Caco-2 (cell line): ENCODE measurements around the gene CHMP6. TPM values are rescaled to one million over a fixed set of nuclear protein-coding genes. Genes with fewer than 3 reads are reported as not detected.

Experiments used
- BruUV-seq: library from RNA; stranded (reverse); fragments of 400-500 nt; replicated peaks from 2 replicates; lab custom pipeline; 2021; lab: Mats Ljungman, UMichigan
- CTCF ChIA-PET: fragments of 300-600 bp; sonication (Branson Sonifier 250); formaldehyde crosslinking; loops from one replicate; lab custom pipeline; 2022; ENCODE audit warnings: antibody characterized with exemption; lab: Charles Lee
- POLR2A ChIA-PET: fragments of 300-600 bp; sonication (Branson Sonifier 250); formaldehyde crosslinking; loops from one replicate; lab custom pipeline; 2022; ENCODE audit warnings: antibody characterized with exemption; lab: Charles Lee
- DNase-seq, 2 experiments: peaks; one replicate each; pipeline versions ENCODE4 v3.0.0 to v3.0.0-alpha.2; 2020 to 2022
- H3K27me3 ChIP-seq: replicated peaks from 2 replicates; pipeline ENCODE4 v1.6.0; 2011; ENCODE audit warnings: low read length; ENCODE audit not compliant: control insufficient read depth, insufficient read depth
- H3K36me3 ChIP-seq: 2 replicates; pipeline ENCODE4 v1.5.1; 2011; ENCODE audit warnings: low read length; ENCODE audit not compliant: control insufficient read depth, insufficient read depth
- H3K4me1 ChIP-seq: fragments of 250-450 bp; sonication (Bioruptor Pico); 2 replicates; pipeline ENCODE4 v1.5.1; 2020; ENCODE audit warnings: mild to moderate bottlenecking
- H3K4me3 ChIP-seq: 2 replicates; pipeline ENCODE4 v1.5.1; 2011; ENCODE audit warnings: low read depth, mild to moderate bottlenecking, control low read depth, low read length
- H3K9me3 ChIP-seq: fragments of 250-450 bp; sonication (Bioruptor Pico); 2 replicates; pipeline ENCODE4 v1.5.1; 2020; ENCODE audit warnings: mild to moderate bottlenecking, moderate library complexity
- H3K27ac Mint-ChIP-seq: one replicate; pipeline ENCODE4 v1.8.0; 2022; ENCODE audit warnings: mixed read lengths; ENCODE audit not compliant: unreplicated experiment
- H3K27me3 Mint-ChIP-seq: one replicate; pipeline ENCODE4 v1.8.0; 2022; ENCODE audit warnings: mixed read lengths; ENCODE audit not compliant: insufficient read depth, unreplicated experiment
- H3K36me3 Mint-ChIP-seq: one replicate; pipeline ENCODE4 v1.8.0; 2022; ENCODE audit warnings: mild to moderate bottlenecking, mixed read lengths; ENCODE audit not compliant: insufficient read depth, unreplicated experiment
- H3K4me1 Mint-ChIP-seq: one replicate; pipeline ENCODE4 v1.8.0; 2022; ENCODE audit warnings: low read depth, mixed read lengths; ENCODE audit not compliant: unreplicated experiment
- H3K4me3 Mint-ChIP-seq: one replicate; pipeline ENCODE4 v1.8.0; 2022; ENCODE audit warnings: mild to moderate bottlenecking, moderate library complexity, mixed read lengths; ENCODE audit not compliant: unreplicated experiment
- H3K9me3 Mint-ChIP-seq: one replicate; pipeline ENCODE4 v1.8.0; 2022; ENCODE audit warnings: mixed read lengths; ENCODE audit not compliant: unreplicated experiment
- CTCF ChIP-seq, 2 experiments: fragments of 200-600 bp in 1 of 2; IDR thresholded peaks; 1 replicate in 1 of 2; 2 replicates in 1 of 2; pipeline versions ENCODE4 v1.5.1 to v1.8.0; 2011 to 2022; ENCODE audit warnings: antibody characterized with exemption in 1 of 2, control low read depth in 1 of 2, inconsistent platforms in 1 of 2, low read depth in 1 of 2, low read length in 1 of 2, mild to moderate bottlenecking in 1 of 2, moderate library complexity in 1 of 2; ENCODE audit not compliant: insufficient read depth in 1 of 2, severe bottlenecking in 1 of 2, unreplicated experiment in 1 of 2
- intact Hi-C: fragments of 100-400 bp; cut with micrococcal nuclease; formaldehyde crosslinking; loops from one replicate; pipeline ENCODE4 v1.10.0; 2022; ENCODE audit not compliant: unreplicated experiment
- total RNA-seq: library from RNA; stranded (reverse); gene quantifications from 2 replicates; pipeline ENCODE4 v1.2.3, GENCODE V29; 2022

The CHMP6 gene
- total RNA-seq, 1 experiment from 2014 or later = 23.2 TPM

DNA sequence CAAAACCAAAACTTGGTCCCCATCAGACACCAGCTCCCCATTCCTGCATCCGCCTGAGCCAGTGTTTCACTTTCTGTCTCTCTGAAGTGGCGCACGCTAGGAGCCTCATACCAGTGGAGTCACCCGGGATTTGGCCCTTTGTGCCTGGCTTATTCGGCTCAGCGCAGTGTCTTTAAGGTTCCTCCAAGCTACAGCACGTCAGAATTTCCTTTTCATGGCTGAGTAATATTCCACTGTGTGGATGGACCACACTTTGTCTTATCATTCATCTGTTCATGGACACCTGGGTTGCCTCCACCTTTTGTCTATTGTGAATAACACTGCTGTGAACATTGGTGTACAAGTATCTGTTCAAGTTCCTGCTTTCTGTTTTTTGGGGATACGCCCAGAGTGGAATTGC is 45.2 kb upstream of the CHMP6 start:
- Histone ChIP-seq H3K4me3 (no peak overlapping the region), H3K36me3 (no peaks in the 10 kb centered on the region; the same call in 1 of the 2 replicates), H3K27me3 (no peaks in the 10 kb centered on the region), H3K9me3 (no peaks in the 10 kb centered on the region), H3K4me1 (no peaks in the 10 kb centered on the region)
- Mint-ChIP-seq H3K27ac (no peak overlapping the region), H3K36me3 (peaks cover 30% of the 10 kb centered on the region), H3K9me3 (no peaks in the 10 kb centered on the region), H3K4me3 (no peak overlapping the region), H3K4me1 (no peaks in the 10 kb centered on the region), H3K27me3 (no peaks in the 10 kb centered on the region)
- DNase-seq = no peak
- CTCF ChIA-PET = no interaction called here
- no peak for TF ChIP-seq CTCF (IDR thresholded peaks at IDR 0.05; ENCODE audit: insufficient read depth in 1 of 2, low read depth in 1 of 2, low read length in 1 of 2, severe bottlenecking in 1 of 2, unreplicated experiment in 1 of 2)
- POLR2A ChIA-PET = no interaction called here
- intact Hi-C loops = no loop called here
- BruUV-seq = no TSS peak

DNA sequence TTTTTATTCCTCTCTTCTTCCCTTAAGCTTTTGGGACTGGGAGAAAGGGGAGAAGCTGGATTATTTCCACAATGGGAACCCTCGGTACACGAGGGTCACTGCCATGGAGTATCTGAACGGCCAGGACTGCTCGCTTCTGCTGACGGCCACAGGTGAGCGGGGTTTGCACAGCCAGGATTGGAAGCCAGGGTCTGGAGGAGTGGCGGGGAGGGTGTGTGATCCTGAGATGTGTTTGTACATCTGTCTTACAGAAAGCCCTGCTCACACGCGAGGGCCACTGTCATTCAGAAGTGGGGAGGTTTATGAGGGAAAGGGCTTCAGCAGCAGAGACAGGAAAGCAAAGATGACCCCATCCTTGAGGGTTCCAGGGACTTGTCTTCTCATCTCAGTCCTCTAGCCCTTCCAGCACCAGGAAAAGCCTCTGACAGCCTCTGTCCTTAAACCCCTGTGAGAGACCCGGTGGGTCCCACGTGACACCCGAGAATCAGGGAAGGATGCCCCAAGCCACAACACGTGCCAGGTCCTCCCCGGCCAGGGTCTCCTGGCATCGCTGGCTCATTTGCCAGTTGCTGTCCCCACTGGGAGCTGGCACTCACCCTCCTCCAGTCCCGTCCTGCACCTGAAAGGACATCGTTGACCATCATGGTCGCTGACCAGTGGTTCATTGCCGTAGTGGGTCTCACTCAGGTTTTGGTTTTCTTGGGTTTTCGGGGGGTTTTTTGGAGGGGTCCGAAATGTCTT is 44.3 kb upstream of the CHMP6 start:
- H3K9me3 ChIP-seq = no peaks in the 10 kb centered on the region
- intact Hi-C loops = no loop called here
- ChIA-PET CTCF (no interaction called here), POLR2A (no interaction called here)
- no peak overlapping the region for H3K4me3 Mint-ChIP-seq
- H3K4me1 ChIP-seq = no peaks in the 10 kb centered on the region
- no peaks in the 10 kb centered on the region; the same call in 1 of the 2 replicates for H3K36me3 ChIP-seq
- H3K36me3 Mint-ChIP-seq = peaks cover 22% of the 10 kb centered on the region
- no peaks in the 10 kb centered on the region for H3K27me3 ChIP-seq
- no peak for DNase-seq
- H3K27me3 Mint-ChIP-seq = no peaks in the 10 kb centered on the region
- no peak for TF ChIP-seq CTCF (IDR thresholded peaks at IDR 0.05; ENCODE audit: insufficient read depth in 1 of 2, low read depth in 1 of 2, low read length in 1 of 2, severe bottlenecking in 1 of 2, unreplicated experiment in 1 of 2)
- no peaks in the 10 kb centered on the region for H3K9me3 Mint-ChIP-seq
- H3K4me1 Mint-ChIP-seq = no peaks in the 10 kb centered on the region
- BruUV-seq = no TSS peak
- no peak overlapping the region for H3K27ac Mint-ChIP-seq
- H3K4me3 ChIP-seq = no peak overlapping the region

- no peaks in the 10 kb centered on the region for H3K4me1 Mint-ChIP-seq
- POLR2A ChIA-PET = no interaction called here
These were observed 43.3 kb upstream of the CHMP6 start for GRCh38 chr17:80948019-80948975.

More at GRCh38 chr17:80948019-80948975, 43.3 kb upstream of the CHMP6 start:
- no peak overlapping the region for H3K4me3 Mint-ChIP-seq
- no TSS peak for BruUV-seq
- H3K9me3 Mint-ChIP-seq = no peaks in the 10 kb centered on the region
- no peak overlapping the region for H3K4me3 ChIP-seq
- H3K36me3 ChIP-seq = no peaks in the 10 kb centered on the region; the same call in 1 of the 2 replicates
- intact Hi-C loops = no loop called here
- no peak overlapping the region for H3K27ac Mint-ChIP-seq
- H3K27me3 ChIP-seq = no peaks in the 10 kb centered on the region
- no peaks in the 10 kb centered on the region for H3K9me3 ChIP-seq
- no peaks in the 10 kb centered on the region for H3K27me3 Mint-ChIP-seq
- CTCF ChIA-PET = interaction anchor here (1.1 kb wide), 2 partner anchors 10 to 571 kb away, joined by 3 read pairs; no protein-coding TSS in a partner anchor
- H3K36me3 Mint-ChIP-seq = peaks cover 28% of the 10 kb centered on the region
- no peaks in the 10 kb centered on the region for H3K4me1 ChIP-seq
- no peak for TF ChIP-seq CTCF (IDR thresholded peaks at IDR 0.05; ENCODE audit: insufficient read depth in 1 of 2, low read depth in 1 of 2, low read length in 1 of 2, severe bottlenecking in 1 of 2, unreplicated experiment in 1 of 2)
- no peak for DNase-seq
